IMR-90 (cell line): Measurements from ENCODE around the gene RSF1. TPM values are rescaled to one million over a fixed set of nuclear protein-coding genes. Genes with fewer than 3 reads are reported as not detected.

ENCODE experiments used
- ATAC-seq: fragments of 200-7000 bp; cut with Tn5 transposase; 2 replicates; pipeline ENCODE4 v1.9.1; 2020; ENCODE audit warnings: low read depth, mild to moderate bottlenecking, moderate library complexity
- BruUV-seq: library from RNA; stranded (reverse); fragments of 400-500 nt; replicated peaks from 2 replicates; lab custom pipeline; 2021; lab: Mats Ljungman, UMichigan
- CTCF ChIA-PET: fragments of 300-600 bp; formaldehyde crosslinking; extraction: SDS; loops from one replicate; lab custom pipeline; 2021; ENCODE audit warnings: antibody characterized with exemption; lab: Yijun Ruan, JAX
- POLR2A ChIA-PET: fragments of 300-600 bp; sonication (Branson Sonifier 250); formaldehyde crosslinking; loops from one replicate; lab custom pipeline; 2022; ENCODE audit warnings: antibody characterized with exemption; ENCODE audit not compliant: unreplicated experiment; lab: Charles Lee
- DNase-seq: peaks from one replicate; pipeline ENCODE4 v3.0.0; 2013
- H2AFZ ChIP-seq: replicated peaks from 2 replicates; pipeline ENCODE3; 2013; ENCODE audit warnings: low read length, mild to moderate bottlenecking; ENCODE audit not compliant: poor library complexity
- H2AK5ac ChIP-seq: 2 replicates; pipeline ENCODE4 v1.6.1; 2013; ENCODE audit warnings: low read depth, low read length, inconsistent platforms
- H2AK9ac ChIP-seq: replicated peaks from 2 replicates; pipeline ENCODE3; 2013; ENCODE audit warnings: mild to moderate bottlenecking, low read depth, low read length, moderate library complexity; ENCODE audit not compliant: poor library complexity
- H2BK120ac ChIP-seq: 2 replicates; pipeline ENCODE4 v1.6.1; 2013; ENCODE audit warnings: low read depth, low read length, inconsistent platforms
- H2BK15ac ChIP-seq: 3 replicates; pipeline ENCODE4 v1.6.1; 2013; ENCODE audit warnings: low read depth, low read length, inconsistent platforms
- H2BK20ac ChIP-seq: 2 replicates; pipeline ENCODE4 v1.6.1; 2013; ENCODE audit warnings: low read depth, mild to moderate bottlenecking, inconsistent platforms, low read length, moderate library complexity
- H2BK5ac ChIP-seq: 2 replicates; pipeline ENCODE4 v1.6.1; 2013; ENCODE audit warnings: mild to moderate bottlenecking, low read depth, low read length, inconsistent platforms; ENCODE audit not compliant: poor library complexity, severe bottlenecking
- H3K14ac ChIP-seq: replicated peaks from 2 replicates; pipeline ENCODE4 v1.6.1; 2013; ENCODE audit warnings: low read depth, low read length, inconsistent platforms
- H3K18ac ChIP-seq: 2 replicates; pipeline ENCODE4 v1.6.1; 2013; ENCODE audit warnings: low read depth, low read length, control low read depth
- H3K23ac ChIP-seq: 2 replicates; pipeline ENCODE4 v1.6.1; 2013; ENCODE audit warnings: low read depth, low read length, inconsistent platforms
- H3K27ac ChIP-seq: 2 replicates; pipeline ENCODE4 v1.5.1; 2013; ENCODE audit warnings: mild to moderate bottlenecking, control low read depth, low read length; ENCODE audit not compliant: insufficient read depth
- H3K27me3 ChIP-seq: 2 replicates; pipeline ENCODE4 v1.6.1; 2013; ENCODE audit warnings: low read length; ENCODE audit not compliant: control insufficient read depth, insufficient read depth
- H3K36me3 ChIP-seq: 2 replicates; pipeline ENCODE4 v1.6.1; 2013; ENCODE audit warnings: low read length, mixed read lengths; ENCODE audit not compliant: control insufficient read depth, insufficient read depth
- H3K4ac ChIP-seq: 2 replicates; pipeline ENCODE4 v1.6.1; 2013; ENCODE audit warnings: low read depth, low read length, inconsistent platforms
- H3K4me1 ChIP-seq: 2 replicates; pipeline ENCODE4 v1.6.1; 2013; ENCODE audit warnings: low read length, mixed read lengths; ENCODE audit not compliant: control insufficient read depth, insufficient read depth
- H3K4me2 ChIP-seq: 2 replicates; pipeline ENCODE4 v1.6.1; 2013; ENCODE audit warnings: low read depth, mild to moderate bottlenecking, control low read depth, low read length, moderate library complexity
- H3K4me3 ChIP-seq: 2 replicates; pipeline ENCODE4 v1.5.1; 2013; ENCODE audit warnings: low read depth, mild to moderate bottlenecking, control low read depth, low read length, moderate library complexity; ENCODE audit not compliant: insufficient read depth
- H3K56ac ChIP-seq: 2 replicates; pipeline ENCODE4 v1.6.1; 2013; ENCODE audit warnings: low read length, inconsistent platforms; ENCODE audit not compliant: insufficient read depth; ENCODE audit errors: extremely low read depth
- H3K79me1 ChIP-seq, 2 experiments: 2 replicates each; pipeline ENCODE4 v1.6.1; 2013; ENCODE audit warnings: low read length in 2 of 2, inconsistent platforms in 1 of 2, low read depth in 1 of 2
- H3K9ac ChIP-seq: 2 replicates; pipeline ENCODE4 v1.6.1; 2013; ENCODE audit warnings: low read depth, low read length, control low read depth
- H3K9me1 ChIP-seq: 2 replicates; pipeline ENCODE4 v1.6.1; 2013; ENCODE audit warnings: low read length, inconsistent platforms; ENCODE audit not compliant: insufficient read depth
- H3K9me3 ChIP-seq: 2 replicates; pipeline ENCODE4 v1.6.1; 2013; ENCODE audit warnings: low read length; ENCODE audit not compliant: control insufficient read depth, insufficient read depth
- H4K20me1 ChIP-seq: 2 replicates; pipeline ENCODE4 v1.6.1; 2013; ENCODE audit warnings: low read length, inconsistent platforms; ENCODE audit not compliant: insufficient read depth
- H4K5ac ChIP-seq: 2 replicates; pipeline ENCODE4 v1.6.1; 2013; ENCODE audit warnings: mild to moderate bottlenecking, low read depth, low read length, control low read depth
- H4K8ac ChIP-seq, 2 experiments: 2 replicates each; pipeline ENCODE4 v1.6.1; 2013; ENCODE audit warnings: low read depth in 2 of 2, low read length in 2 of 2, control low read depth in 1 of 2, inconsistent platforms in 1 of 2
- H4K91ac ChIP-seq: 2 replicates; pipeline ENCODE4 v1.6.1; 2013; ENCODE audit warnings: low read depth, low read length, inconsistent platforms; ENCODE audit not compliant: insufficient read depth
- BHLHE40 ChIP-seq: fragments of 150-350 bp; IDR thresholded peaks from 2 replicates; pipeline ENCODE4 v1.6.1; 2016; ENCODE audit warnings: mild to moderate bottlenecking, low read depth, low read length
- CEBPB ChIP-seq: IDR thresholded peaks from 2 replicates; pipeline ENCODE4 v1.6.1; 2012; ENCODE audit warnings: low read depth, low read length, improper control_type of control experiment
- CHD1 ChIP-seq: IDR thresholded peaks from 2 replicates; pipeline ENCODE4 v1.6.1; 2012; ENCODE audit warnings: low read depth, low read length, improper control_type of control experiment
- FOS ChIP-seq: fragments of 150-350 bp; IDR thresholded peaks from 2 replicates; pipeline ENCODE4 v1.6.1; 2016; ENCODE audit warnings: low read depth, low read length
- MAFK ChIP-seq: IDR thresholded peaks from 2 replicates; pipeline ENCODE4 v1.6.1; 2012; ENCODE audit warnings: low read depth, low read length, improper control_type of control experiment
- MAZ ChIP-seq: IDR thresholded peaks from 2 replicates; pipeline ENCODE4 v1.6.1; 2012; ENCODE audit warnings: low read depth, mild to moderate bottlenecking, low read length, improper control_type of control experiment, moderate library complexity, borderline replicate concordance
- MXI1 ChIP-seq: IDR thresholded peaks from 2 replicates; pipeline ENCODE4 v1.6.1; 2012; ENCODE audit warnings: low read depth, mild to moderate bottlenecking, low read length, moderate library complexity, borderline replicate concordance
- NFE2L2 ChIP-seq: fragments of 150-350 bp; IDR thresholded peaks from 2 replicates; pipeline ENCODE4 v1.6.1; 2016; ENCODE audit warnings: low read depth, mild to moderate bottlenecking, low read length
- POLR2A ChIP-seq: IDR thresholded peaks from 2 replicates; pipeline ENCODE4 v1.6.1; 2012; ENCODE audit warnings: mild to moderate bottlenecking, low read depth, low read length
- RAD21 ChIP-seq: IDR thresholded peaks from 2 replicates; pipeline ENCODE4 v1.6.1; 2012; ENCODE audit warnings: low read length, improper control_type of control experiment
- RCOR1 ChIP-seq: IDR thresholded peaks from 2 replicates; pipeline ENCODE4 v1.6.1; 2012; ENCODE audit warnings: mild to moderate bottlenecking, low read length, improper control_type of control experiment; ENCODE audit not compliant: insufficient replicate concordance
- RFX5 ChIP-seq: IDR thresholded peaks from 2 replicates; pipeline ENCODE4 v1.8.0; 2012; ENCODE audit warnings: low read depth, mild to moderate bottlenecking, low read length, moderate library complexity
- SMC3 ChIP-seq: fragments of 150-350 bp; IDR thresholded peaks from 2 replicates; pipeline ENCODE4 v1.6.1; 2016; ENCODE audit warnings: low read depth, mild to moderate bottlenecking, antibody characterized with exemption, low read length, moderate library complexity
- WGBS, 2 experiments: methylation state at CpG; one replicate each; pipeline versions ENCODE4 v1.1.5 to v1.1.7; 2013; ENCODE audit warnings: missing lambda C conversion rate in 2 of 2; ENCODE audit not compliant: insufficient read length in 1 of 2; ENCODE audit errors: extremely low coverage in 2 of 2; 5-methylcytosine and 5-hydroxymethylcytosine counted together
- dilution Hi-C: fragments of 300-500 bp; cut with HindIII; formaldehyde crosslinking; loops from one replicate; pipeline ENCODE4 v1.14.3; 2018; ENCODE audit warnings: low sequenced_read_pairs; ENCODE audit not compliant: unreplicated experiment
- in situ Hi-C: fragments of 300-500 bp; cut with MboI; formaldehyde crosslinking; loops from 3 replicates; pipeline ENCODE4 v1.14.3; 2019; ENCODE audit warnings: low sequenced_read_pairs, inconsistent platforms, mixed read lengths
- intact Hi-C: fragments of 100-400 bp; cut with micrococcal nuclease; formaldehyde crosslinking; loops from 2 replicates; pipeline ENCODE4 v1.10.0; 2022
- polyA plus RNA-seq, 3 experiments: library from polyadenylated mRNA; depleted of rRNA; stranded (reverse); fragments of >200 nt; gene quantifications; 2 replicates each; pipeline ENCODE4 v1.2.3, GENCODE V29; 2012; ENCODE audit warnings: low replicate concordance in 1 of 3
- total RNA-seq: library from RNA; depleted of rRNA; stranded (reverse); fragments of >200 nt; gene quantifications from 2 replicates; pipeline ENCODE4 v1.2.3, GENCODE V29; 2012
- TF ChIP-seq, protein P1 (sequence below): conservative IDR thresholded peaks from 2 replicates; pipeline ENCODE4 v1.5.1; 2012; ENCODE audit warnings: mild to moderate bottlenecking, low read depth, low read length, improper control_type of control experiment
- TF ChIP-seq, protein P2 (sequence below): fragments of 150-350 bp; IDR thresholded peaks from 2 replicates; pipeline ENCODE4 v1.6.1; 2017; ENCODE audit warnings: mild to moderate bottlenecking, antibody characterized with exemption, low read length, low read depth
- TF ChIP-seq, protein P3 (sequence below): fragments of 150-350 bp; IDR thresholded peaks from 2 replicates; pipeline ENCODE4 v1.6.1; 2016; ENCODE audit warnings: low read depth, mild to moderate bottlenecking, low read length, moderate library complexity, borderline replicate concordance

RSF1 gene
- total and polyA plus RNA-seq, 2 of the 4 experiments (the other 2 are of a cell fraction) = 13.9 to 18.5 TPM

DNA sequence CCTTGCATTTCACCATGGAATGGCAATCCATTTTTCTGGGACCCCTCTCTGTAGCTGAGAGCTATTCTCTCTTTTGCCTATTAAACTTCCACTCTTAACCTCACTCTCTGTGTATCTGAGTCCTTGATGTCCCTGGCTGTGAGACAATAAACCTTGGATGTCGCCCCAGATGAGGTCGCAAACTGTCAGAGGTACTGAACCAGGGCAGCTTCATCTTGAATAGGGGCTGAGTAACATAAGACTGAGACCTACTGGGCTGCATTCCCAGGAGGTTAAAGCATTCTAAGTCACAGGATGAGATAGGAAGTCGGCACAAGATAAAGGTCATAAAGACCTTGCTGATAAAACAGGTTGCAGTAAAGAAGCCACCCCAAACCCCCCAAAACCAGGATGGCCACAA lies 68.0 kb downstream of the RSF1 start:
- Histone ChIP-seq H3K36me3 (peaks cover 14% of the 10 kb centered on the region; the same call in 1 of the 2 replicates), H3K4me2 (peak overlapping the region; percentile 45; the same call in 1 of the 2 replicates), H3K14ac (0 out of 2 replicates have a peak overlapping the region, but pooled peaks have one; percentile 9), H2BK120ac (no peak overlapping the region), H3K23ac (no peak overlapping the region), H2BK5ac (no peak overlapping the region), H3K9me1 (peaks cover 5% of the 10 kb centered on the region; the same call in 1 of the 2 replicates), H3K9me3 (no peaks in the 10 kb centered on the region), H3K27me3 (no peaks in the 10 kb centered on the region), H2AK9ac (no peak overlapping the region), H4K91ac (no peak overlapping the region), H3K27ac (no peak overlapping the region), H4K20me1 (peaks cover 30% of the 10 kb centered on the region), H4K8ac (no peak overlapping the region), H3K4ac (no peak overlapping the region), H3K4me1 (peaks cover 13% of the 10 kb centered on the region), H2BK20ac (no peak overlapping the region), H2AK5ac (no peak overlapping the region), H4K5ac (peak overlapping the region; percentile 23; the same call in 1 of the 2 replicates), H3K9ac (no peak overlapping the region), H2BK15ac (no peak overlapping the region), H2AFZ (no peak overlapping the region), H3K56ac (no peak overlapping the region), H3K4me3 (no peak overlapping the region), H3K18ac (no peak overlapping the region), H3K79me1 (peaks cover 46 to 71% of the 10 kb centered on the region in 2 experiments)
- dilution Hi-C loops = no loop called here
- BruUV-seq = no TSS peak
- TF ChIP-seq CHD1 (no peak), MXI1 (no peak), MAFK (no peak), POLR2A (no peak), FOS (no peak), BHLHE40 (no peak), RCOR1 (no peak), RFX5 (no peak), NFE2L2 (no peak), RAD21 (no peak), MAZ (no peak), CEBPB (no peak), SMC3 (no peak)
- TF ChIP-seq, protein P1, sequence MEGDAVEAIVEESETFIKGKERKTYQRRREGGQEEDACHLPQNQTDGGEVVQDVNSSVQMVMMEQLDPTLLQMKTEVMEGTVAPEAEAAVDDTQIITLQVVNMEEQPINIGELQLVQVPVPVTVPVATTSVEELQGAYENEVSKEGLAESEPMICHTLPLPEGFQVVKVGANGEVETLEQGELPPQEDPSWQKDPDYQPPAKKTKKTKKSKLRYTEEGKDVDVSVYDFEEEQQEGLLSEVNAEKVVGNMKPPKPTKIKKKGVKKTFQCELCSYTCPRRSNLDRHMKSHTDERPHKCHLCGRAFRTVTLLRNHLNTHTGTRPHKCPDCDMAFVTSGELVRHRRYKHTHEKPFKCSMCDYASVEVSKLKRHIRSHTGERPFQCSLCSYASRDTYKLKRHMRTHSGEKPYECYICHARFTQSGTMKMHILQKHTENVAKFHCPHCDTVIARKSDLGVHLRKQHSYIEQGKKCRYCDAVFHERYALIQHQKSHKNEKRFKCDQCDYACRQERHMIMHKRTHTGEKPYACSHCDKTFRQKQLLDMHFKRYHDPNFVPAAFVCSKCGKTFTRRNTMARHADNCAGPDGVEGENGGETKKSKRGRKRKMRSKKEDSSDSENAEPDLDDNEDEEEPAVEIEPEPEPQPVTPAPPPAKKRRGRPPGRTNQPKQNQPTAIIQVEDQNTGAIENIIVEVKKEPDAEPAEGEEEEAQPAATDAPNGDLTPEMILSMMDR = no peak
- TF ChIP-seq, protein P2, sequence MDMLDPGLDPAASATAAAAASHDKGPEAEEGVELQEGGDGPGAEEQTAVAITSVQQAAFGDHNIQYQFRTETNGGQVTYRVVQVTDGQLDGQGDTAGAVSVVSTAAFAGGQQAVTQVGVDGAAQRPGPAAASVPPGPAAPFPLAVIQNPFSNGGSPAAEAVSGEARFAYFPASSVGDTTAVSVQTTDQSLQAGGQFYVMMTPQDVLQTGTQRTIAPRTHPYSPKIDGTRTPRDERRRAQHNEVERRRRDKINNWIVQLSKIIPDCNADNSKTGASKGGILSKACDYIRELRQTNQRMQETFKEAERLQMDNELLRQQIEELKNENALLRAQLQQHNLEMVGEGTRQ = no peak
- TF ChIP-seq, protein P3, sequence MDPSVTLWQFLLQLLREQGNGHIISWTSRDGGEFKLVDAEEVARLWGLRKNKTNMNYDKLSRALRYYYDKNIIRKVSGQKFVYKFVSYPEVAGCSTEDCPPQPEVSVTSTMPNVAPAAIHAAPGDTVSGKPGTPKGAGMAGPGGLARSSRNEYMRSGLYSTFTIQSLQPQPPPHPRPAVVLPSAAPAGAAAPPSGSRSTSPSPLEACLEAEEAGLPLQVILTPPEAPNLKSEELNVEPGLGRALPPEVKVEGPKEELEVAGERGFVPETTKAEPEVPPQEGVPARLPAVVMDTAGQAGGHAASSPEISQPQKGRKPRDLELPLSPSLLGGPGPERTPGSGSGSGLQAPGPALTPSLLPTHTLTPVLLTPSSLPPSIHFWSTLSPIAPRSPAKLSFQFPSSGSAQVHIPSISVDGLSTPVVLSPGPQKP = no peak
- in situ Hi-C loops = no loop called here
- peak; percentile 40 for ATAC-seq
- POLR2A ChIA-PET = no interaction called here
- DNase-seq = peak; percentile 32
- CTCF ChIA-PET = no interaction called here
- WGBS, 2 experiments = no CpG with 5 or more reads among the region's 3 CpGs
- intact Hi-C loops = no loop called here
